Measurements from ENCODE around the gene LRSAM1.

The LRSAM1 gene

DNA sequence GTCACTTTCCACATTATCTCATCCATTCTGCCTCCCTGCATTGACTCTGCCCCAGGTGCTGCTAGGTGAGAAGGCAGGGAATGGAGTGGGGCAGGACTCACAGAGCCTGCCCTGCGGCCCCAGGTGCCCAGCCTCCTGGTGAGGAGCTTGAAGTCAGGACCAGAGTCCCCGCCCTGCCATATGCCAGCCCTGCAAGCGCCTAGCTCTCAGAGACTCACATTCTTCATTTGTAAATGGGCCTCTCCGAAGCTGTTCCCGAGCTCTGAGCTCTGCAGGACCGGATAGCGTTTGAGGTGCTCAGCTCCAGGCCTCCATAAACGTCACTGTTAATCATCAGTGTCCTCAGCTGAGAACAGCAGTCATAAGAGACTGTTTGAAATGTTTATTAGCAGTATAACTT lies 85.7 kb downstream of the LRSAM1 start:
- DNase-seq: no peak

DNA sequence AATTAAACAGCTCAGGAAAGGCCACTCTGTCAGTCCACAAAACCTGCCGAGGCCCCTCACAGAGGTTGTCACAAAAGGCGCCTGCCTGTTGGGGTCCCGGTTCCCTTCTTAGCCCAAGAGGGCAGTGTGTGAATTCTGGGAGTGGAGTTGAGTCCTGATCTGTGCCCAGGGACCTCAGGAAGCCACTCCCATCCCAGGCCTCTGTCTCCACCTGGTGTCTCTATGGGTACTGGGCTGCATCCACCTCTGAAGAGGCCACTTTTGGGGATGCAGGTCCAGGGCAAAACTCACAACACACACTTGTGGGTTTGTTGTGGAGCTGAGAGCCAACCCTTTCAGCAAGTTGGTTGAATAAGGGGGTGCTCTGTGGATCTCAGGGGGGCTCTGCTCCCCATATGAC lies 86.5 kb downstream of the LRSAM1 start:
- no peak for DNase-seq

DNA sequence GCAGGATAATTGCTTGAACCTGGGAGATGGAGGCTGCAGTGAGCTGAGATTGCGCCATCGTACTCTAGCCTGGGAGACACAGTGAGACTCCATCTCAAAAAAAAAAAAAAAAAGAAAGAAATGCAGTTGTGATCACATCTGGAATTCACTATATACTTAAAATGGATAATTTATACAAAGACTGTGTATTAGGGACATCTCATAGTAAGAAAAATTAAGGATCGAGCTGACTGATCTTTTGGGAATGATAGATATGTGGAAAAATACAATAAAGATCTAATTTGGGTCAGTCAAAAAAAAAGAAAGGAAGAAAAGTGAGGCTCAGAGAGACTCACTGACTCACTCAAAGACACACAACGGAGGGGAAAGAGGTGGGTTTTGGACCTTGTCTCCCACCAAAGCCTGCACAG lies 87.5 kb downstream of the LRSAM1 start:
- DNase-seq: no peak

DNA sequence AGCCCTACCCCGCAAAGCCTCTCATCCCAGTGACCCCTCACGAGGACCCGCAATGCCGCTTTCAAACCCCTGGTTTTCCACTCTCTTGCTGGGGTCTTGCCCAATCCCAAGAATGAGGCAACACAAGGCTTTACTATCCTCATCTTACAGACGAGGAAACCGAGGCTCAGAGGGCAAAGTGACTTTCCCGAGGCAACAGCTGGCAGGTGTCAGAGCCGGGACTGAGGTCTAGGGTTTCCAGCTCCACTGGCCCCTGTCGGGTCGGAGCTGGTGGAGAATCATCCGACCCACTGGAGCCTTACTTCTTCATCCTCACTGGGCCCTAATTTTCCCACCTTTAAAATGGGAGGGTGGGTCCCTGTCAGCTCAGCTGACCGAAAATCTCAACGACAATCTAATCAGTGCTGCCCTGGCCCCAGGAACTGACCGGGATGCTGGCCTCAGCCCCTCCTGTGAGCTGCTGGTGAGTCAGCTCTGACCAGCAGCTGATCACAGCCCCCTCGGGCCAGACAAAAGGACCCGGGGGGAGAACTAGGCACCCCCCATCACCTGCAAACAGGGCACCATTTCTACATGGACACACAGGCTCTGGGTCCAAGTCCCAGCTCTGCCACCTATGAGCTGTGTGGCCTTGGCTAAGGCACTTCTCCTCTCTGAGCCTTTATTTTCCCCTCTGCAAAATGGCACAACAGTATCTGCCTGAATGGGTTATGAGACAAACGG lies 88.1 kb downstream of the LRSAM1 start:
- no peak for DNase-seq

DNA sequence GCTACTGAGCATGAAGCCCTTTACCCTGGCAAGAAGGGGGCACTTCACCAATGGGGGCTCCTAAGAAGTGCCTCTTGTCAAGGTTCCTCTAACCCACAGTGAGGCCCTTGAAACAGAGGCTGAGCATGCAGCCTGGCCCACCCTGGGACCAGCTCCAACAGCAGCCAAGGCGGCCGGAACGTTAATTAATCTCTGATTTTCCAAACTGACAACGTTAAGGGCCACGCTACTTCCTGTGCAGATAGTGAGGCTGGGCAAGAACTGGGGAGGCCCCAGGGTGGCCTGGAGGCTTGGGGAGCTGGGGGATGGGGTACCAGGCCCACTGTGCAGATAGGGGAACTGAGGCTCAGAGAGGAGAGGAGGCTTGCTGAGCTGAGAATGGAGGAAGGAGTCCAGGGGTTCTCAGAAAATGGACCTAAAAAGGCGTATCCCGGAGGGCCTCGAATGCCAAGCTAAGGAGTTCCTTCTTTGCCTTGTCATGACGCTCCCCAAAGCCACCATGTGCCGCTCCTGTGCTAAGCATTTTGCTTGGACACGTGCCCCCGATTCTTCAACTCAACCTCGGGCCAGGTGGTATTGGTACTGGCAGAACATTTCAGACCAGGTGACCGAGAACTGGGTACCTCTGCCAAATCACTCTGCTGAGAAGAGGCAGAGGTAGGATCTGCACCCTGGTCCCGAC lies 88.8 kb downstream of the LRSAM1 start:
- no peak for DNase-seq

DNA sequence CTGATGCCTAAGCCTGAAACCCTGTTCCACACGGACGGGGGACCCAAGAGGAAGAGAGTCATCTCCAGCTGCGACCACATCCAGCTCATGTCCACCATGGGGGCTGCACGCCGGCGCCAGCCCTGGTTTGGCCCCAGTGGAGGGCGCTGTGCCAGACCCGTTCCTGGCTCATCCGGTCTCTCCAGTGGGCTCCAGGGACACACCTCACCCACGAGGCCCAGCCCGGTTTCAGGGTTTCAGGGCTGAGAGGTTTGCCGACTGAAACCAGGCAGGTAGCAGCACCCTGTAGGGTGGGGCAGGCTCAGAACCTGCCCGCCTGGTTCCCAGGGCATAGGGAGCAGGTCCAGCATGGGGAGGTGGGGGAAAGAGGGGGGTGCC lies 89.3 kb downstream of the LRSAM1 start:
- DNase-seq: no peak

DNA sequence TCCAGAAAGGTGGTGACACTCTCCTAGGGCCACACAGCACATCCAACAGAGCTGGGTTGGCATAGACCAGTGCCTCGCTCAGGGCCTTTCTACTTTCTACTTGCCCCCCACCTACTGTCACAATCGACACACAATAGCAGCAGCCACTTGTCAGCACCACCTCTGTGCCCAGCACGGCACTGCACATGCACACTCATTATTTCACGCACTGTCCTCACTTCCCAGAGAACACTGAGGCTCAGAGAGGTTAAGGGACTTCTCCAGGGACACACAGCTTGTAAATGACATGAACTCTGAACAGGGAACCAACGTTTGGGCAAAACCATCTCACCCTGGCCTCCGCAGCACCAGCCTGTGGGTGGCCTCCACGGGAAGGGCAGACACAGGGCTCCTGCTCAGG lies 89.9 kb downstream of the LRSAM1 start:
- no peak for DNase-seq

DNA sequence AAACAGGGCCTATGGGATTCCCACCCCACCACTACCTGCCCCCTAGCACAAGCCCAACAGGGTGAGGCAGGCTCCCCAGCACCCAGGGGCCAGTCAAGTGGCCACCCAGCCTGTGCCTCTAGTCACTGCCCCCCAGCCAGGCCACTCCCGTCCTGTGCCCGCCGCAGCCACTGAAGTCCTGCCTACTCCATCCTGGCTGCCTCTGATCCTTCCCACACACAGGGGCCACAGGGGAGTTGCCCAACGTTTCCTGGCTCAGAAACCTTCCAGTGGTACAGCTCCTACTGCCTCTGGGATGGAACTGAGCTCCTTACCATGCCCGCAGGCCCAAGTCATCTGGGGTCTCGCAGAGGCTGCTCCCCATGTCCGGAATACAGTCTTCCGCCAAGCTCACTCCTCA lies 90.6 kb downstream of the LRSAM1 start:
- no peak for DNase-seq

DNA sequence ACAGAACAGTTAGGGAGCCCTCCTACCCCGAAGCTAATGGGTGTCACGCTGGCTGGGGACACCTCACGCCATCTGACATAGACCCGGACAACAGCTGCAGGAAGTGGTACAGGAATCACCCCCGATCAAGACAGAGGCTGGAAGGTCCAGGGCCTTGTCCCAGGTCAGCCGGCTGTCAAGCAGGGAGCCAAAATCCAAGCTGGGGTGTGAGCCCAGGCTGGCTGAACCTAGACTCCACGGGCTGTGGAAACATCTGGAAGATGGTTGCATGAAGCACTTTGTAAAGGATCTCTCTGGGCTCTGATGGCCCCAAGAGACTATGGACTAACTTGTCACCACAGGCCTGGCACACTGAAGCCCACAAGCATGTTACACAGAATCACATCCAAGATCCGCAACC lies 91.9 kb downstream of the LRSAM1 start:
- DNase-seq: no peak

DNA sequence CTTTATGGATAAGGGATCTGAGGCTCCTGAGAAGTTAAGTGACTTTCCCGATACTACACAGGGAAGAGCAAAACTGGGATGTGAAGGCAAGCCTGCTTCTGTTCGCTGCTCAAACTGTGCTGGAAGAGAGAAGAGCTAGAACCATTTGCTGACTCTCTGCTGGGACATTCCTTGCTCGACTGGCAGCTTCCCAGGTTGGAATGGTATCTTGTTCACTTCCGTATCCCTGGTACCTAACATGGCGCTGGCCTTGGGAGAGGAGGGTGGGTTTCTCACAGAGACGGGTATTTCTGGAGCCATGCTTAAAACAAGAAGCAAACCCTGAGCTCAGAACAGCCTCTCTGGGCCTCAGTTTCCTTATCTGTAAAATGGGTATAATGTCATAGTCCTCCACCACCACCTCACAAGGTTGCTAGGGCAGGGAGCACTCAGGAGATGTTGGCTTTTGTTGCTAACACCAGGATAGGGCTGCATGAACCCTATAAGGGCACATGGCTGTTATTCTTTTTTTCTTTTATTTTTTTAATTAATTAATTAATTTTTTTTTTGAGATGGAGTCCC lies 92.7 kb downstream of the LRSAM1 start:
- DNase-seq: no peak

DNA sequence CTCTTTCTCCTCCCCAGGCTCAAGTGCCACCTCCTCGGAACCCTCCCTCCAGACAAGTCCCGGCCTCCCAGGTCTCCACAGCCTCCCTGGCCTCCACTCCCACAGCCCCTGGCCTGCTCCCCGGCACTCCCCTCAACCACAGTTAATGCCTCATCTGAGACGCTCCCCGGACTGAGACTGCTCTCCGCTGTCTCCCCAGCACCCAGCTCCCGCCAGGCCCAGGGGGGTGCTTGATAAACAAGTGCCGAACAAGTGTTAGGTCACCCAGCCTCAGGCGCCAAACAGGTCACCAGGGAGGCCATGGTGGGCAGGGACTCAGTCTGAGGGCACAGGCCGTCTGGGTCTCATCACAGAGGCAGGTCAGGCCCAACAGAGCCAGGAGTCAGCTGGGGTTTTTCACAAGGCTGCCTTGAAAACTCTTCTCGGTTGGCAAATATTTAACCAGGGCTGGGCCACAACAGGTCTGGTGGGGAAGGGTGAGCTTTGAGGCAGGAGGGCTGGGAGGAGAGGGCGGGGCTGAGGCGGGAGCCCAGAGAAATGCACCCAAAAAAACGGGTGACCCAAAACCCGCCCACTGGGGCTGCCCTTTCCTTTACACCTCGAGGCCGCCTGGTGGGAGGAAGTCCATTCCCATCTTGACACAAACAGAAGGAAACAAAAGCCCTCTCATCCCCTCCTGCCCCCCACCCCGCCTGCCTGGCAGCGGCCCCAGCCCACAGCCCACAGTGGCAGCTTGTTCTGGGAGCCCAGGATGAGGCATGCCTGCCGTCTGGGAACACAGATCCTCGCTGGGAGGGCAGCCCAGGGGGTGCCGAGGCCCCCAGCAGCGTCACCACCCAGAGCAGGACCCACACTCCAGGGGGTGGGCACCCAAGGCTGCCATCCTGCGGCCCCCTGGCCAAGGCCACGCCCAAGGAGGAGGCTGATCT lies 94.2 kb downstream of the LRSAM1 start:
- DNase-seq: no peak

DNA sequence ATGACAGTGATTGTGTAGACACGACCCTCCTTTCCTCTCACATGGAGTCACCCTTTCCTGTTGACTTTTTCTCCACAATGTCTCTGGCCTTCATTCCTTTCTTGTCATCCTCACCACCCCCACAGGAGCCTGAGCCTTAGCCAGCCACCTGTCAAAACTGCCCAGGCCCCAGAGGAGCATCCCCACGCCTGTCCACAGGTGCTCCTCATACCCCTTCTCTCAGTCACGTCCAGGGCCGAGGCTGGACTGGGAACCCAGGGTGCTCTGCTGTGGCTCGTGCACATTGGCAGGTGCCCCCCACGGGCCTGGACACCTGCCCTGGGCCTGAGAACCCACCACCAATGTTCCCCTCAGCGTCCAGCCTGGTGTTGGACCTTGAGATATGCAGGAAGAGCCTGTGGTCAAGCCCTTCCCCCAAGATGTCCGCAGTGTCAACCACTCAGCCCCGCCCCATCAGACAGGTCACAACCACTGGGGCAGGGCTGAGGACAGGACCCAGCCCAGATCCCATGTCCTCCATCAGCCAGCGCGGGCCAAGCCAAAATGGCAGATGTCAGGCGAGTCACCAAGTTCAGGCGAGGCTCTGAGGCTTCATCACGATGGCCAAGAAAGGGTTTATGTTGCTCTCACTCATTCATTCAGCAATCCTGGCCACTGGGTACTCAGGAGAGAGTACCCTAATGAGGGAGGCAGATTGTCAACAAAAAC lies 95.0 kb downstream of the LRSAM1 start:
- DNase-seq: no peak

DNA sequence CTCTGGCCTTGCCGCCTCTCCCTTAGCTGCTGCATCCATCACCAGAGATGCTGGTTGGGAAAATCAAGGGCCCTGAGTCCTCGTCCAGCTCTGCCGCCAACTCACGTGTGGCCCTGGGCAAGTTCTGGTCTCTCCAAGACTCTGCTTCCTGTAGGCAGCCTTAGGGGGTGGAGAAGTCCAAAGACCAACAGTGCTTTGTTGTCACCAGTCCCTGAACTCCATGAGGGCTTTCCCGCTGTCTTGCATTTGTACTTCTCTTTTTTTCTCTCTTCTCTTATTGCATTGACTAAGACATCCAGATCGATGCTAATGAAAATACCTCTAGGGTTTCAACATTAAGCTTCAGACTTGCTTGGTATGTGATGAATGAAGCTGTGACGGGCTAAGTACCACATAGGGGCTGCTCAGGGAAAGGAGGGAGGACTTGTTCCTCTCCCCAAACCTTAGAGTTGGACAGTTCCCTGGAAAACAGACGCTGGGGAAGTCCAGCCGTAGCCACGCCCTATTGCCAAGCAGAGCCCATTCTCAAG lies 97.1 kb downstream of the LRSAM1 start:
- no peak for DNase-seq

DNA sequence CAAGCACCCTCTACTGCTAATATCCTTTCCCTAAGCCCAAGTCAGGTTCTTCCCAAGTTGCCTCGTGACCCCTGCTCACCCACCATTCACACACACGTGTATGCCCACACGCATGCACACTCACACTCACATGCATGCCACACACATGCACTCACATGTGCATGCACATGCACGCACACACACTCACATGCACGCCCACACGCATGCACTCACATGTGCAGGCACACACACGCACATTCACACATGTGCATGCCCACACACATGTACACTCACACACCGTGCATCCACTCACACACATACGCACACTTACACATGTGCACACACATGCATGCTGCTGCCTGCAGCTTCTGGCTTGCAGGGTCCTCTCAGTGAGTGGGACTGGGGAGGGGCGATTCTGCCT lies 97.9 kb downstream of the LRSAM1 start:
- no peak for DNase-seq

DNA sequence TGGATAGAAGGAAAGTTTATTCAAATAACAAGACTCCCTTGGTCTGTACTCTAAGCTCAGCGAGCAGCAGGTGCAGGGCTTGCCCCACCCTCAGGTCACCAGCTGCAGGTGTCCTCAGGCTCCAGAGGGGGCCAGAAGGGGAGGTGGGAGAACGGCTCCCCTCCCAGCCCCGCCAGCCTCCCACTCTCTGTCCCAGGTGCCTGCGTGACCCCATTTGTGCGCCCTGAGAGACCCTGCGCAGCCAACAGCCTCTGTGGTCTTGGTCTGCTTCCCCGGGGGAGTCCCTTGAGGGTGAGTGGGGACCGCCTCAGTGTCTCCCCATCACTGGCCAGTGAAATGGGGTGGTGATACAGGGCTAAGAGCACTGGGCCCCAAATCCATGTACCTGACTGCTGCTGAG lies 98.4 kb downstream of the LRSAM1 start:
- DNase-seq: no peak

DNA sequence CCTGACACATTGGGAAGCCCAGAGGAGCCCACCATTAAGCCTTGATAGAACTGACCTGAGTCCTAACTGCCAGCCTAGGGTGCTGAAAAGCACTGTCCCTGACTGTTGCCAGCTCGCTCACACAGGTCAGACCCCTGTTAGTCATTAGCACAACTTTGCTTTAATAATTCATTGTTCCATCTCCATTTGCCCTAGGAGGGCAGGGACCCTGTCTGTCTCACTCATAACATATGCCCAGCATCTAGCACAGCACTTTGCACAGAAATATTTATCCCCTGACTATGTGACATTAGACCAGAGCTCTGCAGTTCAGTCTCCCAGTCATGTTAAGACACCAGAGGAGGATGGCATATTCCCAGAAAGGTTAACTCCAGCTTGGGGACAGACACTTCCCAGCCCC lies 99.0 kb downstream of the LRSAM1 start:
- DNase-seq: no peak

DNA sequence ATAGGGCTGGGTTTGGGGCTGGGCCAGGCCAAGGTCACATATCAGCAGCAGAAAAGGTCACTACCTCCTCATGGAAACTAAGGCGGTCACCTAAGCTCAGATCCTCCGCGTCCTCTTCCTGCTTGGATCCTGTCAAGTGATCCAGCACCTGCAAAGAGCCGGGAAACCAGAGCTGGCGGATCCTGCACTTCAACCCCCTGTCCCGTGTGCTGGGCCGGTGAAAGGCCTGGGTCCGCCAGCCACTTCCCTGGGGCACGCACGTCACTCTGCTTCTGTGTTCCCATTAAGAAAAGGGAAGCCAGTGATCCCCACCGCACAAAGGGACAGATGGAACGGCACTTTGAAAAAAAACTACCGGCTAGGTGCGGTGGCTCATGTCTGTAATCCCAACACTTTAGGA lies 99.4 kb downstream of the LRSAM1 start:
- no peak for DNase-seq

All from T-helper 9 cell (primary cell).